SH-SY5Y (cell line): Measurements from ENCODE around the gene AOAH.

Experiments used
- GATA2 ChIP-seq: IDR thresholded peaks from 2 replicates; pipeline ENCODE4 v1.6.1; 2011; ENCODE audit warnings: mild to moderate bottlenecking, low read depth, low read length
- GATA3 ChIP-seq: IDR thresholded peaks from 2 replicates; pipeline ENCODE4 v1.6.1; 2011; ENCODE audit warnings: low read depth, mild to moderate bottlenecking, low read length, moderate library complexity

AOAH gene

DNA sequence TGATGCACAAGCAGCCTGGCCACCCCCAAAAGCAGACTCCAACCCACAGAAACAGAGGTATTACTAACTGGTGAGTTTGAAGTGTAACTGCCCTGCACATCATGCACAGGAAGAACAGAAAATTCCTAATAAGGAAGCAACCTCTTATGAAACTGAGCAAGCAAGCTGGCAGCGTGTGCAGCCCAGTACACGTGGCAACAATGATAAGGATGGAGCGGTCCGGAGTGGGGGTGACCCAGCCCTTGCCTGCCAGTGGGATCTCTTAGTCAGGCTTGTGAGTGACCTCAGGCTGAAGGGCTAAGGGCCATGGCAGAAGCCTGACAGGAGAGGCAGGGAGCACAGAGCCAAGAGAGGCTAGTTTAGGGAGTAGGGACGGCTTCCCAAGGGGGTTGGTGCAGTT, 22.1 kb upstream of the AOAH start:
- no peak for TF ChIP-seq GATA3
- TF ChIP-seq GATA2 = no peak

- TF ChIP-seq GATA2 (no peak), GATA3 (no peak)
These were observed 18.8 kb upstream of the AOAH start for GRCh38 chr7:36742911-36743775.

- TF ChIP-seq GATA2 (no peak), GATA3 (no peak)
These were observed 17.6 kb upstream of the AOAH start for GRCh38 chr7:36741866-36742265.

DNA sequence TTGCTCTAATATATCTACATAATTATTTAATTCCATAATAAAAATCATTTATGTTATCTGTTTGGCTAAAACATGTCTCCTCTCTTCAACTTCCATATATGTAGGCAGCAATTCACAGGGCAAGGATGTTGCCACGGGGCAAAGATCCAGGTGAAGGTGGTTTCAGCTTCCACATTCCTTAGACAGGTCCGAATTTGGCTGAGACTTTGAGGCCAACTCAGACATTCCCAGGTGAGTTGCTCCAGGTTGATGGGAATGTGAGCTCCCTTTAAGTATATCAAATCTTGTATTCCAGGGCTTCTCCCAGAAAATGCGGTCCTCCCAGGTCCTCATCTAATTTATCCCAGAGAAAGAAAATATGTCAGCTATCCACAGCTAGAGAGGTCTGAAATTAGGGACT, 15.1 kb upstream of the AOAH start:
- TF ChIP-seq GATA3 (no peak), GATA2 (no peak)

GRCh38 chr7:36736899-36737211, 12.6 kb upstream of the AOAH start:
- TF ChIP-seq GATA2 (no peak), GATA3 (no peak)

- TF ChIP-seq GATA2 = no peak
- TF ChIP-seq GATA3 = no peak
These were observed 12.0 kb upstream of the AOAH start for GRCh38 chr7:36736090-36736898.

DNA sequence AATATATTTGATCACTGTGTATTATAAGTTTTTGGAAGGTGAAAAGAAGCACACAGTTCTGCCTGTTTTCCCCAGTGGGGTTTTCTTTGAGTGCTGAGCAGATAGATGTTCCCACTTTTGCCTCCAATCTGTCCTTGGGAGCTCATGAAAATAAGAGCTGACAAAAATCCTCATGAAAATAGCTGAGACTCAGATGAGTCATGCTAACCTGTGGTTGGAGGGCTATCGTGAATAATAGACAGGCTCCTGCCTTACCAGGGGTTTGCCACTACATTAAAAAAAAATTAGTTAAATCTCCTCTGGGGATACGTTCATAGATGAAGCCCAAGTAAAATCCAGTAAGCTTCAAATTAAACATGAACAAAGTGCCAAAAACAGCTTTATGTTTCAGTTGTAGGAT, 10.9 kb upstream of the AOAH start:
- TF ChIP-seq GATA3 = no peak
- no peak for TF ChIP-seq GATA2

DNA sequence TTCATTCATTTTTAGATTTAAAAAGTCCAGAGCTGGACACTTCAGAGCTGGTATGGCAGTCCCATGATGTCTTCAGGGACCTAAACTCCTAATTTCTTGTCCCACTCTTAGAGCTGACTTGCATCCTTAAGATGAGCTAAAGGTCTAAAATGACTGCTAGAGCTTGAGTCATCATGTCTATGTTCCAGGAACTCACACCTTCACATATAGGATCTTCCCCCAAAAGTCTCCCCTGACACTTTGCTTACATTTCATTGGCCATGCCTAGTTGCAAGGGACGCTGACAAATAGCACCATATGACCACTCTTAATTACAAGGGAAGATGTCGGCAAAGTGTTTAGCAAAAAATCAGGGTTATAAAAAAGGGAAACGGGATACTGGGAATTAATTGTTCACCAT, 10.4 kb upstream of the AOAH start:
- TF ChIP-seq GATA2 (no peak), GATA3 (no peak)

- no peak for TF ChIP-seq GATA2
- TF ChIP-seq GATA3 = no peak
These were observed 9.1 kb upstream of the AOAH start for GRCh38 chr7:36733411-36733810.

DNA sequence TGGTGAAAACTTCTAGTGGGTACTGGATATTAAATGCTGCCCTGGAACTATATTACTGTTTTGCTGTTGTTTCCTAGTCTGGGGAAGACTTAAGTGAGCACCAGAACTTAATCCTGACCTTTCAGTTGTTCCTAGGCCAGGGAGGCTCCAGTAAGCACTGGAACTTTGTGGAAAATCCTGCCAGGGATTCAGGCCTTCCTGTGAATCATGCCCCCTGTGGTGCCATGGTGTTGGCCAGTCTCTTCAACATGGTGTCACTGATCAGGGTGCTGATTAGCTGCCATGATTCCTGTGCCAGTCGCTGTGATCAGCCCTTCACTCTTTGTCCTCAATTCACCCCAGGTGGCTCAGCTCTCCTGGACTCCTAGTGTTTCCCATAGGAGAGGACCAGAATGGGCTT, 8.5 kb upstream of the AOAH start:
- TF ChIP-seq GATA2 (no peak), GATA3 (no peak)

GRCh38 chr7:36730046-36730445, 5.8 kb upstream of the AOAH start:
- TF ChIP-seq GATA3 = no peak
- no peak for TF ChIP-seq GATA2

DNA sequence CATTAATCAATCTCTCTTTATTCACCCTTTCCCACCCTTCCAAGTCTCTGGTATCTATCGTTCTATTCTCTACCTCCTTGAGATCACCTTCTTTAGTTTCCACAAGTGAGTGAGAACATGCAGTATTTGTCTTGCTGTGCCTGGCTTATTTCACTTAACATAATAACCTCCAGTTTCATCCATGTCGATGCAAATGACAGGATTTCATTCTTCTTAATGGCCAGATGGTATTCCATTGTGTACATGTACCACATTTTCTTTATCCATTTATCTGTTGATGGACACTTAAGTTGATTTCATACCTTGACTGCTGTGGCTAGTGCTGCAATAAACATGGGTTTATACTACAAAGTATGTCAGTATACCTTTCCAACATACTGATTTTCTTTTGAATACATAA, 3.8 kb upstream of the AOAH start:
- TF ChIP-seq GATA2 (no peak), GATA3 (no peak)

DNA sequence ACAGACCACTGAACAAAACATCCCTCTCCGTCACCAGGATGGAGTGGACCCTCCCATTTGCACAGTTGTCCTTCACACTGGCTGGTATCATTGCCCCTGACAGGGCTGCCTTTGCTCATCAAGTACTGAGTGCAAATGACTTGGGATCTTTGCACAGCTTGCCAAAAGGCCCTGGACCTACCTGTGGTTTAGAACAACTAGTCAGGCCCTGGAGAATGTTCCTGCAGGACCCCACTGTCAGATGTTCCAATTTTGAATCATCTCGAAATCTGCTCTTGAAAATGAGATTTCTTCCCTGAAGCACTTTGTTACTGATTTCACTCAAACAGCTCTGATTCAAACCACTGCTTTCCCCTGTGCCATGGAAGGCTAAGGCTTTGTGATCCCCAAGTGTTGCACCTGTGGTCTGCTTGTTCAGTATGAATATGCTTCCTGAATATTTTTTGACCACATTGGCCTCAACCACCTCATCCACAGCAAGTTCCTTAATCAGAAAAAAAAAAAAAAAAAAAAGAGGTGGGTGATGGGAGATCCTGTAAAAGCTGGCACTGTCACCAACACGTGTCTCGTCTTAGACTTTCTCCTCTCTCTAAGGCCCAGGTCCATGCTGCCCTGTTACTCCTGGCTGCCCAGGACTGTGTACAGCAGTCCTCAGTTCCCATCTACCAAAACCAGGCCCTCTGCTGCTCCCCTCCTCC, 2.7 kb upstream of the AOAH start:
- no peak for TF ChIP-seq GATA3
- no peak for TF ChIP-seq GATA2

- TF ChIP-seq GATA3 (no peak), GATA2 (no peak)
These were observed 2.0 kb upstream of the AOAH start for GRCh38 chr7:36726311-36726710.
